Thoracic aorta (tissue), 2 donors: ENCODE data around the gene TLE1. TPM values are rescaled to one million over a fixed set of nuclear protein-coding genes. Genes with fewer than 3 reads are reported as not detected.

Experiments used
- ATAC-seq: fragments of 150-250 bp; one replicate; pipeline ENCODE4 v1.8.0; 2017; ENCODE audit warnings: low read depth; ENCODE audit not compliant: insufficient number of reproducible peaks, low FRiP score
- DNase-seq: peaks from one replicate; pipeline ENCODE4 v3.0.0-alpha.2; 2020; ENCODE audit warnings: low spot score
- H3K27ac ChIP-seq, 2 donors: fragments of 200-600 bp; sonication (generic); 1 replicate in 1 of 2; 2 replicates in 1 of 2; pipeline ENCODE4 v1.5.1; 2016; ENCODE audit warnings: mild to moderate bottlenecking in 2 of 2, moderate library complexity in 2 of 2
- H3K27me3 ChIP-seq: fragments of 200-600 bp; sonication (generic); replicated peaks from 2 replicates; pipeline ENCODE4 v1.6.0; 2016; ENCODE audit warnings: mild to moderate bottlenecking; ENCODE audit not compliant: insufficient read depth
- H3K36me3 ChIP-seq: fragments of 200-600 bp; sonication (generic); one replicate; pipeline ENCODE4 v1.5.1; 2016
- H3K4me1 ChIP-seq, 2 donors: fragments of 200-600 bp; sonication (generic); 1 replicate in 1 of 2; 2 replicates in 1 of 2; pipeline versions ENCODE4 v1.5.1 to v1.6.0; 2016; ENCODE audit warnings: low read depth in 2 of 2, mild to moderate bottlenecking in 1 of 2; ENCODE audit not compliant: control insufficient read depth in 1 of 2
- H3K4me3 ChIP-seq: fragments of 200-600 bp; sonication (generic); 2 replicates; pipeline ENCODE4 v1.5.1; 2016; ENCODE audit warnings: mild to moderate bottlenecking
- H3K9me3 ChIP-seq: fragments of 200-600 bp; sonication (generic); 2 replicates; pipeline ENCODE4 v1.5.1; 2016
- total RNA-seq, 2 donors: library from RNA; depleted of rRNA; stranded (reverse); fragments of >200 nt; gene quantifications; one replicate each; pipeline versions ENCODE4 v1.1.0 to v1.2.3, GENCODE V29; 2016
- TF ChIP-seq, protein P1 (sequence below): fragments of 200-600 bp; sonication (generic); IDR thresholded peaks from one replicate; pipeline ENCODE4 v1.5.1; 2019; ENCODE audit warnings: antibody characterized with exemption

TLE1 gene
- total RNA-seq, 2 donors from 2014 or later: 69.7 to 74.1 TPM

DNA sequence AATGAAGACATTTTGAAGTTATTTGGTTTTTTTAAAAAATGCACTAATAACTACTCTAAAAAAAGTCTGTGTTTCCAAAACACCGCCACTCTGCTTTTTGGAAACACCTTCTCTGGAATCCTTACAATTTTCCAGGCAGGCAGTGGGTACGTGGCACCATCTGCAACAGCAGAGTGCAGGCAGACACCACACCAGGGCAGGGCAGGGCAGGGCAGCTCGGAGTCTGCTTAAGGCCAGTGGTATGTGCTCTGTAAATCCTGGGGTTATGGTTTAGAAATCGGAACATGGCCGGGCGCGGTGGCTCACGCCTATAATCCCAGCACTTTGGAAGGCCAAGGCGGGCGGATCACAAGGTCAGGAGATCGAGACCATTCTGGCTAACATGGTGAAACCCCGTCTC is 97.6 kb downstream of the TLE1 start:
- no peak overlapping the region for H3K4me3 ChIP-seq
- TF ChIP-seq, protein P1, sequence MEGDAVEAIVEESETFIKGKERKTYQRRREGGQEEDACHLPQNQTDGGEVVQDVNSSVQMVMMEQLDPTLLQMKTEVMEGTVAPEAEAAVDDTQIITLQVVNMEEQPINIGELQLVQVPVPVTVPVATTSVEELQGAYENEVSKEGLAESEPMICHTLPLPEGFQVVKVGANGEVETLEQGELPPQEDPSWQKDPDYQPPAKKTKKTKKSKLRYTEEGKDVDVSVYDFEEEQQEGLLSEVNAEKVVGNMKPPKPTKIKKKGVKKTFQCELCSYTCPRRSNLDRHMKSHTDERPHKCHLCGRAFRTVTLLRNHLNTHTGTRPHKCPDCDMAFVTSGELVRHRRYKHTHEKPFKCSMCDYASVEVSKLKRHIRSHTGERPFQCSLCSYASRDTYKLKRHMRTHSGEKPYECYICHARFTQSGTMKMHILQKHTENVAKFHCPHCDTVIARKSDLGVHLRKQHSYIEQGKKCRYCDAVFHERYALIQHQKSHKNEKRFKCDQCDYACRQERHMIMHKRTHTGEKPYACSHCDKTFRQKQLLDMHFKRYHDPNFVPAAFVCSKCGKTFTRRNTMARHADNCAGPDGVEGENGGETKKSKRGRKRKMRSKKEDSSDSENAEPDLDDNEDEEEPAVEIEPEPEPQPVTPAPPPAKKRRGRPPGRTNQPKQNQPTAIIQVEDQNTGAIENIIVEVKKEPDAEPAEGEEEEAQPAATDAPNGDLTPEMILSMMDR: no peak
- H3K36me3 ChIP-seq: no peaks in the 10 kb centered on the region
- peak overlapping the region in 1 of 2 donors; percentile 85 for H3K27ac ChIP-seq
- peaks cover 38 to 88% of the 10 kb centered on the region in 2 donors for H3K4me1 ChIP-seq
- ATAC-seq (no peak), DNase-seq (no peak)
- H3K9me3 ChIP-seq: no peaks in the 10 kb centered on the region
- H3K27me3 ChIP-seq: no peaks in the 10 kb centered on the region

DNA sequence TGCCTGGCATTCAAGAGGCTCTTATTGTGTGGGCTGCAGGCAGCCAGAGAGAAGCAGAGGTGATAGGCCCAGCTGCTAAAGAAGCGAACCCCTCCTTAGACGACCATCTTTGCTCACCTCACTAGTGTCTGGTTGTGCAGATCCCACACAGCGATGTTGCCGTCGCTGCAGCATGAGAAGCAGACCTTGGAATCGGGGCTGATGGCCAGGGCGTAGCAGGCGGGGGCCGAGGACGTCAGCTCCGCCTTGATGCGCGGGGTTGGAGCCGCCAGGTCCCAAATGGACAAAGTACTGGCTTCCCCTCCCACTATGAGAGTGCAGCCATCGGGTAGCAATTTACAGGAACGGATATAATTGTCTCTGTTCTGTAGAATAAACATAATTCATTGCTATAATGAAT is 98.7 kb downstream of the TLE1 start:
- H3K36me3 ChIP-seq: no peaks in the 10 kb centered on the region
- TF ChIP-seq, protein P1: no peak
- ATAC-seq (no peak), DNase-seq (no peak)
- H3K27ac ChIP-seq: peak overlapping the region; percentile 78 to 85
- H3K4me3 ChIP-seq: no peak overlapping the region
- H3K27me3 ChIP-seq: no peaks in the 10 kb centered on the region
- H3K9me3 ChIP-seq: no peaks in the 10 kb centered on the region
- H3K4me1 ChIP-seq: peaks cover 38 to 93% of the 10 kb centered on the region in 2 donors

DNA sequence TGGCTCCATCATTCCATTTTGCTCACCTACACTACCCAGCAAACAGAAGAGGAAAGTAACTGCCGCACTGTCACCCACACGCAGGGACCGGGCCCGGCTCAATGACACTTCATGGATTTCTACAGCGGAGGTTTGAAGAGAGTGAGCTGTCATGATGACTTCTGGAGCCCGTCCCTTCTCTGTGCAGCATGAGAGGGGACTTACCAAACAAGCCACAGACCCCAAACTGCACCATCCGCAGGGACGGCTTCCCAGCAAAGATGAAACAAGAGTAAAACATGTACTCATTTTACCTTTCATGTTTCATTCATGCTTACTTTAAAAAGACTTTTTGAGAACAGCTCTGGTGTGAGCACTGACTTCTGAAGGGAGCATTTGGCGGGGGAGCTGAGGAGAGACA is 99.5 kb downstream of the TLE1 start:
- H3K4me1 ChIP-seq: peaks cover 41 to 98% of the 10 kb centered on the region in 2 donors
- TF ChIP-seq, protein P1: no peak
- DNase-seq (no peak), ATAC-seq (no peak)
- no peak overlapping the region for H3K4me3 ChIP-seq
- H3K27ac ChIP-seq: peak overlapping the region; percentile 78 to 85
- no peaks in the 10 kb centered on the region for H3K9me3 ChIP-seq
- H3K36me3 ChIP-seq: no peaks in the 10 kb centered on the region
- H3K27me3 ChIP-seq: no peaks in the 10 kb centered on the region

DNA sequence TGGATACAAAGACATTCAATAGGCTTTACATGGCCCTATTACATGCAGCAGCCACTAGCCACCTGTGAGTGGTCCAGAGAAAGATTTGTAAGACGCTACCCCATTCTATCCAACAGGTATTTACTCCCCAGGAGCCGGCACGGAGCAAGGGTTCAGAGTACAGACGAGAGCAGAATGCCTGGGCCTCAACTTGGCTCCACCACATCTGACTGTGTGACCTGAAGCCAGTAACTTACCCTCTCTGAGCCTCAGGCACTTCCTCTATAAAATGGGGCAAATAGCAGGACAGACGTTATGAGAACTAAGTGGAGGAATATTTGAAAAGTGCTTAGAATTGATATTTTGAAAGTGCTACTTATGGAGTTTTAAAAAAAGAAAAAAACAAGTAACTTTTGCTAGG is 100.0 kb downstream of the TLE1 start:
- peaks cover 40 to 96% of the 10 kb centered on the region in 2 donors for H3K4me1 ChIP-seq
- no peaks in the 10 kb centered on the region for H3K36me3 ChIP-seq
- DNase-seq: no peak

DNA sequence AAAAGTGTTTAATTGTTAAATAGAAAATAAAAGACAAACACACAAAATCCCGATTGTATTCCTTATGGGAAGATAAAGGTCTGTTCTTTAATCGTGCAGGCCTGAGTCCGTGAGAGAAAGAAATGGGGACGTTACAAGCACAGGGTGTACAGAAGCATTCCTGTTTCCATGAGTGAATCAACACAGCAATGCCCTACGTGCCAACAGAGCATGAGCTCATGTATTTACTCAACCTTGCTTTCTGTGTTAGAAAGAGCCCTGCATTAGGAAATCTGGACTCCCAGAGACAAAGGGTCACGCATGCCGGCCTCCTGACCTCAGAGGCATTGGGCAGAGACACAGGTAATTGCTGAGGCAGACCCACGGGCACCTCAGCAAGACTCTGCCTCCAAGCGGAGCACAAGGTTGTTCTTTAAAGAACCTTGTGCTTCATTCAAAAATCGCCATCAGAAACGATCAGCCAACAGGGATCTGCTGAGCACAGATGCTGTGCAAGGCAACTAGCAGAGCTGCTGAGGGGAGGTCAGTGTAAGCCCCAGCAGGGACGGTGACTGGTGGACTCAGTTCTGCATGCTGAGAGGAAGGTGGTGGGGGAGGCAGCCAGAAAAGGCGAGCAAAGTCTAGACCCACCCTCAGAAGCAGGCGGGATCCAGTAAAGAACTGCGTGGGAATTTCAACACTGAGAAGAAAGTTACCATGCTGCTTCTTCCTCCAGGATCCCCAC is 101.0 kb downstream of the TLE1 start:
- TF ChIP-seq, protein P1: no peak
- Histone ChIP-seq H3K27me3 (no peaks in the 10 kb centered on the region), H3K4me1 (peaks cover 36 to 87% of the 10 kb centered on the region in 2 donors), H3K4me3 (peak overlapping the region; percentile 41), H3K27ac (peak overlapping the region; percentile 78 to 85), H3K36me3 (no peaks in the 10 kb centered on the region), H3K9me3 (no peaks in the 10 kb centered on the region)
- ATAC-seq (peak; percentile 88), DNase-seq (peak; percentile 46)

More for the DNA sequence above, 100.0 kb downstream of the TLE1 start:
- TF ChIP-seq, protein P1: no peak
- Histone ChIP-seq H3K4me3 (no peak overlapping the region), H3K27ac (peak overlapping the region; percentile 78 to 85), H3K9me3 (no peaks in the 10 kb centered on the region), H3K27me3 (no peaks in the 10 kb centered on the region)
- no peak for ATAC-seq
